ENCODE measurements around the gene RAB2B. TPM values are rescaled to one million over a fixed set of nuclear protein-coding genes. Genes with fewer than 3 reads are reported as not detected.

The RAB2B gene
- polyA plus RNA-seq, 1 of the 3 experiments (the other 2 are of a cell fraction), result 24.4 TPM

- H3K36me3 ChIP-seq (replicated peaks in 1 of 2; ENCODE audit: control insufficient read depth in 1 of 2, insufficient read depth in 2 of 2, low read length in 1 of 2), result peaks cover 0 to 5% of the 10 kb centered on the region in 2 experiments
- H3K4me1 ChIP-seq (ENCODE audit: control insufficient read depth in 1 of 2, insufficient read depth in 2 of 2, low read depth in 1 of 2, low read length in 1 of 2), result peaks cover 0 to 10% of the 10 kb centered on the region in 2 experiments; a peak in 1 of 4 replicates
- H3K4me2 ChIP-seq, result no peak overlapping the region
- TF ChIP-seq USF1 (IDR thresholded peaks at IDR 0.05; ENCODE audit: borderline replicate concordance, low read depth), result no peak
- TF ChIP-seq PBX3 (IDR thresholded peaks at IDR 0.05), result no peak
- no peak for TF ChIP-seq EP300 (IDR thresholded peaks at IDR 0.05; ENCODE audit: borderline replicate concordance in 1 of 2, low read depth in 1 of 2, low read length in 1 of 2)
- TF ChIP-seq GATA2 (CRISPR knock-in tag; IDR thresholded peaks at IDR 0.05), result no peak
- TF ChIP-seq RCOR1 (IDR thresholded peaks at IDR 0.05; ENCODE audit: low read length), result no peak
- TF ChIP-seq MEF2A (IDR thresholded peaks at IDR 0.05; ENCODE audit: borderline replicate concordance, low read depth), result no peak
- no peak for TF ChIP-seq RXRA (IDR thresholded peaks at IDR 0.05; ENCODE audit: borderline replicate concordance, low read depth)
- TF ChIP-seq NRF1 (IDR thresholded peaks at IDR 0.05; ENCODE audit: low read depth, low read length), result no peak
- no peak for TF ChIP-seq JUND (IDR thresholded peaks at IDR 0.05)
- no peak for TF ChIP-seq ELF1 (IDR thresholded peaks at IDR 0.05)
- TF ChIP-seq NFIC (IDR thresholded peaks at IDR 0.05; ENCODE audit: borderline replicate concordance), result no peak
- TF ChIP-seq MXI1 (IDR thresholded peaks at IDR 0.05; ENCODE audit: low read depth, low read length), result no peak
- TF ChIP-seq IRF3 (IDR thresholded peaks at IDR 0.05; ENCODE audit: low read depth, low read length), result no peak
- no peak for TF ChIP-seq GABPA (IDR thresholded peaks at IDR 0.05; ENCODE audit: low read depth)
- TF ChIP-seq TAF1 (IDR thresholded peaks at IDR 0.05; ENCODE audit: borderline replicate concordance, low read depth, low read length), result no peak
- no peaks in the 10 kb centered on the region for H3K27me3 ChIP-seq (ENCODE audit: insufficient read depth)
- no peaks in the 10 kb centered on the region for H4K20me1 ChIP-seq (ENCODE audit: insufficient read depth)
- CTCF ChIA-PET, result interaction anchor here (2.9 kb wide), 1 partner anchor 23 kb away, joined by 15 read pairs; no protein-coding TSS in a partner anchor
- H3K9ac ChIP-seq, result no peak overlapping the region
- H3K4me3 ChIP-seq (ENCODE audit: low read depth in 2 of 2, low read length in 1 of 2), result no peak overlapping the region
- no peak overlapping the region for H3K27ac ChIP-seq (ENCODE audit: low read depth in 2 of 2, low read length in 1 of 2)
- H3F3A ChIP-seq (replicated peaks; ENCODE audit: insufficient read depth), result no peaks in the 10 kb centered on the region
- no peaks in the 10 kb centered on the region for H3K9me3 ChIP-seq
- POLR2A ChIA-PET, result no interaction called here
- H2AFZ ChIP-seq (ENCODE audit: low read depth), result no peak overlapping the region
- WGBS (ENCODE audit: low lambda C conversion rate), result 85% methylated on average over 2 of the region's 2 CpGs
- no peaks in the 10 kb centered on the region for H3K9me2 ChIP-seq
- no peaks in the 10 kb centered on the region; the same call in 1 of the 2 replicates for H3K79me2 ChIP-seq (ENCODE audit: insufficient read depth)
- no peak for DNase-seq
These were observed 44.7 kb upstream of the RAB2B start for GRCh38 chr14:21521501-21521900.

- Histone ChIP-seq H3K27ac (ENCODE audit: low read depth in 2 of 2, low read length in 1 of 2) (no peak overlapping the region), H2AFZ (ENCODE audit: low read depth) (no peak overlapping the region), H3K9ac (no peak overlapping the region), H3K36me3 (replicated peaks in 1 of 2; ENCODE audit: control insufficient read depth in 1 of 2, insufficient read depth in 2 of 2, low read length in 1 of 2) (peaks cover 0 to 5% of the 10 kb centered on the region in 2 experiments), H3K27me3 (ENCODE audit: insufficient read depth) (no peaks in the 10 kb centered on the region), H3K4me3 (ENCODE audit: low read depth in 2 of 2, low read length in 1 of 2) (no peak overlapping the region), H3K4me1 (ENCODE audit: control insufficient read depth in 1 of 2, insufficient read depth in 2 of 2, low read depth in 1 of 2, low read length in 1 of 2) (peaks cover 0 to 8% of the 10 kb centered on the region in 2 experiments; a peak in 1 of 4 replicates), H3K9me2 (no peaks in the 10 kb centered on the region), H3K9me3 (no peaks in the 10 kb centered on the region), H4K20me1 (ENCODE audit: insufficient read depth) (no peaks in the 10 kb centered on the region), H3K4me2 (no peak overlapping the region), H3F3A (replicated peaks; ENCODE audit: insufficient read depth) (no peaks in the 10 kb centered on the region), H3K79me2 (ENCODE audit: insufficient read depth) (no peaks in the 10 kb centered on the region; the same call in 1 of the 2 replicates)
- ChIA-PET CTCF (interaction anchor here (2.9 kb wide), 1 partner anchor 22 kb away, joined by 15 read pairs; no protein-coding TSS in a partner anchor), POLR2A (interaction anchor here (1.3 kb wide), 1 partner anchor 10 kb away, joined by 5 read pairs; the partner anchor contains the start of gene METTL3)
- TF ChIP-seq FOXJ3 (CRISPR knock-in tag; IDR thresholded peaks at IDR 0.05), result no peak
- TF ChIP-seq IRF3 (IDR thresholded peaks at IDR 0.05; ENCODE audit: low read depth, low read length), result no peak
- TF ChIP-seq RCOR1 (IDR thresholded peaks at IDR 0.05; ENCODE audit: low read length), result no peak
- no peak for TF ChIP-seq CTCF (IDR thresholded peaks at IDR 0.05)
- no peak for TF ChIP-seq RAD21 (IDR thresholded peaks at IDR 0.05; ENCODE audit: low read length)
- TF ChIP-seq FOSL2 (IDR thresholded peaks at IDR 0.05; ENCODE audit: borderline replicate concordance, low read depth), result no peak
- no peak for TF ChIP-seq ZBTB33 (IDR thresholded peaks at IDR 0.05; ENCODE audit: borderline replicate concordance, low read depth)
- no peak for TF ChIP-seq MXI1 (IDR thresholded peaks at IDR 0.05; ENCODE audit: low read depth, low read length)
- no peak for DNase-seq
- WGBS (ENCODE audit: low lambda C conversion rate), result 88% methylated on average over 1 of the region's 1 CpG
These were observed 44.0 kb upstream of the RAB2B start for GRCh38 chr14:21520767-21521166.
